GM12872 (cell line): ENCODE results near the gene SLC6A4.

Experiments used
- CTCF ChIP-seq: IDR thresholded peaks from 3 replicates; pipeline ENCODE4 v1.5.1; 2011; ENCODE audit warnings: low read depth, mild to moderate bottlenecking, low read length, moderate library complexity; ENCODE audit not compliant: insufficient read depth

The SLC6A4 gene

GRCh38 chr17:30160419-30161172, 74.9 kb downstream of the SLC6A4 start:
- no peak for TF ChIP-seq CTCF

GRCh38 chr17:30158896-30159625, 76.4 kb downstream of the SLC6A4 start:
- no peak for TF ChIP-seq CTCF

GRCh38 chr17:30155389-30155788, 80.1 kb downstream of the SLC6A4 start:
- no peak for TF ChIP-seq CTCF

GRCh38 chr17:30153463-30153862, 82.0 kb downstream of the SLC6A4 start:
- TF ChIP-seq CTCF: no peak

GRCh38 chr17:30151471-30151870, 84.0 kb downstream of the SLC6A4 start:
- no peak for TF ChIP-seq CTCF

GRCh38 chr17:30148376-30148775, 87.1 kb downstream of the SLC6A4 start:
- no peak for TF ChIP-seq CTCF
